H1 (cell line): ENCODE measurements around the gene NEFH. TPM values are rescaled to one million over a fixed set of nuclear protein-coding genes. Genes with fewer than 3 reads are reported as not detected.
A peak's percentile ranks its signal among the peaks of the same experiment; 100 is the strongest.

Experiments
- CTCF ChIA-PET: fragments of 300-600 bp; sonication (Branson Sonifier 250); formaldehyde crosslinking; loops from one replicate; lab custom pipeline; 2021; ENCODE audit not compliant: partially characterized antibody; lab: Charles Lee
- POLR2A ChIA-PET: fragments of 300-600 bp; sonication (Branson Sonifier 250); formaldehyde crosslinking; loops from one replicate; lab custom pipeline; 2021; ENCODE audit warnings: inconsistent platforms; ENCODE audit not compliant: partially characterized antibody; lab: Charles Lee
- DNase-seq, 2 experiments: peaks; one replicate each; pipeline versions ENCODE4 v3.0.0 to v3.0.0-alpha.2; 2010 to 2022; ENCODE audit warnings: low spot score in 2 of 2, low read depth in 1 of 2, mixed read lengths in 1 of 2
- FAIRE-seq: peaks from 2 replicates; lab custom pipeline; 2011; peaks lifted over from hg19 to GRCh38; lab: Jason Lieb, UNC
- H2AFZ ChIP-seq: 2 replicates; pipeline ENCODE4 v1.8.1; 2012; ENCODE audit warnings: low read length, inconsistent platforms
- H2AK5ac ChIP-seq: 2 replicates; pipeline ENCODE4 v1.6.1; 2013; ENCODE audit warnings: low read depth, low read length
- H2BK120ac ChIP-seq: replicated peaks from 2 replicates; pipeline ENCODE3; 2013; ENCODE audit warnings: low read depth, low read length, inconsistent platforms
- H2BK12ac ChIP-seq: 2 replicates; pipeline ENCODE4 v1.6.1; 2013; ENCODE audit warnings: low read depth, low read length
- H2BK15ac ChIP-seq: 2 replicates; pipeline ENCODE4 v1.6.1; 2013; ENCODE audit warnings: low read length
- H2BK20ac ChIP-seq: 2 replicates; pipeline ENCODE4 v1.6.1; 2013; ENCODE audit warnings: low read length
- H2BK5ac ChIP-seq: 2 replicates; pipeline ENCODE4 v1.6.1; 2013; ENCODE audit warnings: low read depth, low read length
- H3K14ac ChIP-seq: 2 replicates; pipeline ENCODE4 v1.6.1; 2013; ENCODE audit warnings: inconsistent platforms; ENCODE audit not compliant: insufficient read length
- H3K18ac ChIP-seq: 2 replicates; pipeline ENCODE4 v1.6.1; 2013; ENCODE audit warnings: low read length; ENCODE audit errors: extremely low read depth
- H3K23ac ChIP-seq: 2 replicates; pipeline ENCODE4 v1.6.1; 2013; ENCODE audit warnings: inconsistent platforms; ENCODE audit not compliant: insufficient read length
- H3K23me2 ChIP-seq: 2 replicates; pipeline ENCODE4 v1.6.1; 2013; ENCODE audit warnings: low read depth, low read length
- H3K27ac ChIP-seq: 2 replicates; pipeline ENCODE4 v1.6.1; 2011; ENCODE audit warnings: low read depth, low read length, inconsistent platforms
- H3K27me3 ChIP-seq, 4 experiments: replicated peaks in 1 of 4; 1 replicate in 1 of 4; 2 replicates in 3 of 4; pipeline versions ENCODE4 v1.6.1 to v1.8.1; 2011 to 2013; ENCODE audit warnings: low read length in 3 of 4, mild to moderate bottlenecking in 3 of 4, inconsistent platforms in 2 of 4, mixed read lengths in 2 of 4, moderate library complexity in 1 of 4; ENCODE audit not compliant: control insufficient read depth in 3 of 4, insufficient read depth in 3 of 4; ENCODE audit errors: extremely low read depth in 1 of 4
- H3K36me3 ChIP-seq, 4 experiments: 2 replicates each; pipeline versions ENCODE4 v1.6.1 to v1.8.1; 2011 to 2013; ENCODE audit warnings: mild to moderate bottlenecking in 4 of 4, low read length in 3 of 4, moderate library complexity in 2 of 4, control low read depth in 1 of 4, inconsistent platforms in 1 of 4; ENCODE audit not compliant: insufficient read depth in 4 of 4, control insufficient read depth in 2 of 4
- H3K4ac ChIP-seq: replicated peaks from 2 replicates; pipeline ENCODE3; 2013; ENCODE audit warnings: low read length, low read depth, mixed read lengths, inconsistent platforms; ENCODE audit not compliant: insufficient read length
- H3K4me1 ChIP-seq, 4 experiments: replicated peaks in 1 of 4; 1 replicate in 1 of 4; 2 replicates in 3 of 4; pipeline versions ENCODE4 v1.6.1 to v1.8.1; 2011 to 2013; ENCODE audit warnings: low read length in 3 of 4, inconsistent platforms in 2 of 4, mixed read lengths in 1 of 4; ENCODE audit not compliant: insufficient read depth in 4 of 4, control insufficient read depth in 3 of 4
- H3K4me2 ChIP-seq, 2 experiments: 2 replicates each; pipeline versions ENCODE4 v1.6.1 to v1.8.1; 2011 to 2013; ENCODE audit warnings: low read depth in 2 of 2, low read length in 2 of 2, control low read depth in 1 of 2, inconsistent platforms in 1 of 2, mild to moderate bottlenecking in 1 of 2; ENCODE audit not compliant: insufficient read depth in 1 of 2
- H3K4me3 ChIP-seq, 4 experiments: fragments of 200-600, 300-600 bp in 1 of 4; sonication (generic), shearing (Covaris generic), sonication (Bioruptor Twin) in 1 of 4; 2 replicates each; pipeline versions ENCODE4 v1.5.1 to v1.8.1; 2011 to 2016; ENCODE audit warnings: low read length in 4 of 4, low read depth in 3 of 4, control low read depth in 2 of 4, inconsistent platforms in 2 of 4, mild to moderate bottlenecking in 2 of 4, mixed read lengths in 1 of 4, moderate library complexity in 1 of 4; ENCODE audit not compliant: insufficient read depth in 2 of 4; ENCODE audit errors: extremely low read depth in 1 of 4
- H3K56ac ChIP-seq: replicated peaks from 2 replicates; pipeline ENCODE3; 2013; ENCODE audit warnings: low read depth, mild to moderate bottlenecking, mixed read lengths, low read length, inconsistent platforms; ENCODE audit not compliant: insufficient read length
- H3K79me1 ChIP-seq: 2 replicates; pipeline ENCODE4 v1.6.1; 2013; ENCODE audit warnings: low read depth, low read length, control low read depth
- H3K79me2 ChIP-seq, 2 experiments: 2 replicates each; pipeline versions ENCODE4 v1.6.1 to v1.8.1; 2012 to 2013; ENCODE audit warnings: low read length in 2 of 2, mild to moderate bottlenecking in 2 of 2, inconsistent platforms in 1 of 2; ENCODE audit not compliant: insufficient read depth in 2 of 2, control insufficient read depth in 1 of 2
- H3K9ac ChIP-seq, 4 experiments: replicated peaks in 1 of 4; 1 replicate in 1 of 4; 2 replicates in 3 of 4; pipeline versions ENCODE4 v1.6.1 to v1.8.1; 2011 to 2013; ENCODE audit warnings: low read depth in 3 of 4, low read length in 3 of 4, control low read depth in 2 of 4, mild to moderate bottlenecking in 2 of 4, moderate library complexity in 2 of 4, inconsistent platforms in 1 of 4; ENCODE audit errors: extremely low read depth in 1 of 4
- H3K9me3 ChIP-seq, 2 experiments: 2 replicates each; pipeline versions ENCODE4 v1.6.1 to v1.8.1; 2012 to 2013; ENCODE audit warnings: mild to moderate bottlenecking in 2 of 2, moderate library complexity in 2 of 2, control low read depth in 1 of 2, inconsistent platforms in 1 of 2, low read depth in 1 of 2, low read length in 1 of 2, mixed read lengths in 1 of 2; ENCODE audit not compliant: insufficient read depth in 2 of 2
- H4K20me1 ChIP-seq, 2 experiments: replicated peaks in 1 of 2; 2 replicates each; pipeline versions ENCODE3 to v1.8.1; 2011 to 2013; ENCODE audit warnings: inconsistent platforms in 2 of 2, low read length in 2 of 2, mild to moderate bottlenecking in 1 of 2; ENCODE audit not compliant: insufficient read depth in 2 of 2, control insufficient read depth in 1 of 2
- H4K5ac ChIP-seq: 2 replicates; pipeline ENCODE4 v1.6.1; 2013; ENCODE audit warnings: low read length, low read depth, mixed read lengths, inconsistent platforms; ENCODE audit not compliant: insufficient read length
- H4K8ac ChIP-seq: 2 replicates; pipeline ENCODE4 v1.8.0; 2013; ENCODE audit warnings: mild to moderate bottlenecking, moderate library complexity, low read length, inconsistent platforms; ENCODE audit not compliant: insufficient read depth; ENCODE audit errors: extremely low read depth
- H4K91ac ChIP-seq: replicated peaks from 2 replicates; pipeline ENCODE3; 2013; ENCODE audit warnings: low read length, mixed read lengths, inconsistent platforms; ENCODE audit not compliant: insufficient read length
- CBX5 ChIP-seq: fragments of 300-800, 300-1000 bp; sonication (generic); IDR thresholded peaks from 2 replicates; pipeline ENCODE4 v1.7.1; 2016; ENCODE audit warnings: antibody characterized with exemption, low read length, low read depth
- CTCF ChIP-seq, 3 experiments: IDR thresholded peaks; 1 replicate in 2 of 3; 2 replicates in 1 of 3; pipeline versions ENCODE4 v1.5.1 to v1.6.1; 2011; ENCODE audit warnings: low read length in 3 of 3, mild to moderate bottlenecking in 3 of 3, inconsistent platforms in 2 of 3, low read depth in 1 of 3, moderate library complexity in 1 of 3; ENCODE audit not compliant: insufficient read depth in 1 of 3; ENCODE audit errors: control extremely low read depth in 1 of 3
- POLR2AphosphoS5 ChIP-seq: IDR thresholded peaks from 2 replicates; pipeline ENCODE4 v1.6.1; 2011; ENCODE audit warnings: low read depth, low read length
- POU5F1 ChIP-seq: IDR thresholded peaks from 2 replicates; pipeline ENCODE4 v1.6.1; 2011; ENCODE audit warnings: low read depth, mild to moderate bottlenecking, low read length, moderate library complexity
- RAD21 ChIP-seq, 2 experiments: IDR thresholded peaks in 1 of 2; conservative IDR thresholded peaks in 1 of 2; 2 replicates each; pipeline ENCODE4 v1.6.1; 2011; ENCODE audit warnings: low read depth in 2 of 2, low read length in 2 of 2, improper control_type of control experiment in 1 of 2, inconsistent platforms in 1 of 2, mild to moderate bottlenecking in 1 of 2, moderate library complexity in 1 of 2
- USF2 ChIP-seq: IDR thresholded peaks from 2 replicates; pipeline ENCODE4 v1.6.1; 2011; ENCODE audit warnings: low read length, improper control_type of control experiment
- WGBS, 2 experiments: shearing (Covaris generic) in 1 of 2; methylation state at CpG; one replicate each; pipeline versions ENCODE4 v1.1.6 to v1.1.7; 2013 to 2015; ENCODE audit warnings: low lambda C conversion rate in 2 of 2, mixed read lengths in 2 of 2, inconsistent platforms in 1 of 2, low coverage in 1 of 2, missing lambda C conversion rate in 1 of 2; ENCODE audit not compliant: insufficient replicate concordance in 2 of 2, insufficient coverage in 1 of 2, insufficient read length in 1 of 2; ENCODE audit errors: extremely low coverage in 1 of 2, missing lambda C conversion rate in 1 of 2; 5-methylcytosine and 5-hydroxymethylcytosine counted together
- polyA plus RNA-seq, 7 experiments: library from polyadenylated mRNA; depleted of rRNA in 3 of 7; stranded (reverse) in 5 of 7; unstranded in 2 of 7; fragments of >200 nt in 5 of 7; fragments of 200-250 nt in 2 of 7; gene quantifications; 1 replicate in 5 of 7; 2 replicates in 1 of 7; 4 replicates in 1 of 7; pipeline versions ENCODE4 v1.2.1 to v1.2.3, GENCODE V29; 2011 to 2013; ENCODE audit warnings: missing spikeins in 2 of 7, mixed read lengths in 2 of 7
- total RNA-seq: library from RNA; stranded (reverse); fragmentation: NEBNext Ultra II Directional; extraction: Animal tissue kit (Norgen Biotek cat#: 25700); gene quantifications from 2 replicates; pipeline ENCODE4 v1.2.1, GENCODE V29; 2021

The NEFH gene
- total and polyA plus RNA-seq, 2 of the 8 experiments (the other 6 are each of a cell fraction or from before 2014, with no cell fraction given) = 0.57 to 2.3 TPM

GRCh38 chr22:29524442-29525191 lies 44.6 kb downstream of the NEFH start:
- POLR2A ChIA-PET = interaction anchor here (1.2 to 1.7 kb wide), 4 partner anchors 14 to 55 kb away, joined by 3 to 8 read pairs (median 4); partner anchors contain the start of genes NEFH and THOC5
- no peaks in the 10 kb centered on the region for H3K23me2 ChIP-seq

More at GRCh38 chr22:29524442-29525191, 44.6 kb downstream of the NEFH start:
- Histone ChIP-seq H3K23ac (no peak overlapping the region), H4K20me1 (peaks cover 2 to 4% of the 10 kb centered on the region in 2 experiments), H2BK5ac (no peak overlapping the region), H4K91ac (no peak overlapping the region), H2AK5ac (no peak overlapping the region), H3K27me3 (no peaks in the 10 kb centered on the region), H2AFZ (no peak overlapping the region), H3K27ac (no peak overlapping the region), H3K4me3 (no peak overlapping the region), H2BK120ac (no peak overlapping the region), H3K56ac (no peak overlapping the region), H3K79me2 (no peaks in the 10 kb centered on the region), H3K9ac (no peak overlapping the region)
- CTCF ChIA-PET = interaction anchor here (0.5 to 3.7 kb wide), 27 partner anchors 9 to 544 kb away, joined by 3 to 47 read pairs (median 4); no protein-coding TSS in a partner anchor
- 85% methylated on average over 5 of the region's 5 CpGs; no CpG with 5 or more reads in 1 of the 2 experiments for WGBS, 2 experiments
- no peak for TF ChIP-seq POU5F1
- TF ChIP-seq POLR2AphosphoS5 = no peak
- TF ChIP-seq CTCF (IDR thresholded peaks at IDR 0.05; ENCODE audit: control extremely low read depth in 1 of 3, insufficient read depth in 1 of 3, low read depth in 1 of 3, low read length in 3 of 3) = peak; percentile 52 to 71 (median 55)
- no peak for TF ChIP-seq CBX5
- peak; percentile 71 to 80 for TF ChIP-seq RAD21 (IDR thresholded peaks at IDR 0.05 in 1 of 2, conservative IDR thresholded peaks at IDR 0.05 in 1 of 2; ENCODE audit: low read depth in 2 of 2, low read length in 2 of 2)
- no peak for TF ChIP-seq USF2
- TF ChIP-seq, all 59 proteins: peak for 2
- H3K4ac ChIP-seq = no peak overlapping the region
- no peak overlapping the region for H3K18ac ChIP-seq
- H2BK20ac ChIP-seq = no peak overlapping the region
- no peaks in the 10 kb centered on the region for H3K79me1 ChIP-seq
- no peak overlapping the region for H4K8ac ChIP-seq
- no peak overlapping the region for H3K14ac ChIP-seq
- DNase-seq (peak; percentile 33 to 56), FAIRE-seq (no peak)
- H3K36me3 ChIP-seq = peaks cover 20 to 75% (median 55%) of the 10 kb centered on the region in 4 experiments
- H2BK12ac ChIP-seq = no peak overlapping the region
- H4K5ac ChIP-seq = no peak overlapping the region
- H3K4me2 ChIP-seq = no peak overlapping the region
- no peak overlapping the region for H2BK15ac ChIP-seq
- H3K9me3 ChIP-seq = no peaks in the 10 kb centered on the region
- H3K4me1 ChIP-seq = no peaks in the 10 kb centered on the region
